HG02759 (cell line): ENCODE results near the gene CNTNAP5.

Source experiments
- ATAC-seq: cut with Tn5 transposase; IDR thresholded peaks from one replicate; pipeline ENCODE4 v1.9.1; 2021; ENCODE audit warnings: mild to moderate bottlenecking, moderate library complexity; ENCODE audit not compliant: unreplicated experiment

Gene CNTNAP5

GRCh38 chr2:124258140-124258880, 233.2 kb downstream of the CNTNAP5 start:
- ATAC-seq: no peak

- ATAC-seq: no peak
Measured at GRCh38 chr2:124261456-124261855, 236.4 kb downstream of the CNTNAP5 start.

GRCh38 chr2:124264551-124265091, 239.5 kb downstream of the CNTNAP5 start:
- no peak for ATAC-seq

- ATAC-seq: no peak
Measured at GRCh38 chr2:124267794-124268193, 242.7 kb downstream of the CNTNAP5 start.

GRCh38 chr2:124269348-124269747, 244.3 kb downstream of the CNTNAP5 start:
- no peak for ATAC-seq

- no peak for ATAC-seq
Measured at GRCh38 chr2:124272261-124272841, 247.3 kb downstream of the CNTNAP5 start.

GRCh38 chr2:124281541-124281940, 256.5 kb downstream of the CNTNAP5 start:
- no peak for ATAC-seq

GRCh38 chr2:124283096-124283495, 258.0 kb downstream of the CNTNAP5 start:
- no peak for ATAC-seq

GRCh38 chr2:124286089-124286783, 261.1 kb downstream of the CNTNAP5 start:
- ATAC-seq: no peak

- ATAC-seq: no peak
Measured at GRCh38 chr2:124289060-124289459, 264.0 kb downstream of the CNTNAP5 start.

- ATAC-seq: no peak
Measured at GRCh38 chr2:124289615-124290014, 264.5 kb downstream of the CNTNAP5 start.

- ATAC-seq: no peak
Measured at GRCh38 chr2:124296470-124296869, 271.4 kb downstream of the CNTNAP5 start.

GRCh38 chr2:124301915-124302314, 276.8 kb downstream of the CNTNAP5 start:
- no peak for ATAC-seq

GRCh38 chr2:124308319-124309062, 283.4 kb downstream of the CNTNAP5 start:
- ATAC-seq: no peak

- no peak for ATAC-seq
Measured at GRCh38 chr2:124309563-124310138, 284.6 kb downstream of the CNTNAP5 start.

- ATAC-seq: no peak
Measured at GRCh38 chr2:124310671-124311070, 285.6 kb downstream of the CNTNAP5 start.

- no peak for ATAC-seq
Measured at GRCh38 chr2:124314084-124314483, 289.0 kb downstream of the CNTNAP5 start.

- no peak for ATAC-seq
Measured at GRCh38 chr2:124315221-124315880, 290.3 kb downstream of the CNTNAP5 start.

GRCh38 chr2:124316133-124316532, 291.0 kb downstream of the CNTNAP5 start:
- no peak for ATAC-seq
